Epidermal melanocyte (primary cell): ENCODE results near the gene IGF2.

ENCODE experiments used
- DNase-seq: peaks from one replicate; pipeline ENCODE4 v3.0.0; 2011; ENCODE audit warnings: low spot score; ENCODE audit not compliant: insufficient read length

IGF2 gene

DNA sequence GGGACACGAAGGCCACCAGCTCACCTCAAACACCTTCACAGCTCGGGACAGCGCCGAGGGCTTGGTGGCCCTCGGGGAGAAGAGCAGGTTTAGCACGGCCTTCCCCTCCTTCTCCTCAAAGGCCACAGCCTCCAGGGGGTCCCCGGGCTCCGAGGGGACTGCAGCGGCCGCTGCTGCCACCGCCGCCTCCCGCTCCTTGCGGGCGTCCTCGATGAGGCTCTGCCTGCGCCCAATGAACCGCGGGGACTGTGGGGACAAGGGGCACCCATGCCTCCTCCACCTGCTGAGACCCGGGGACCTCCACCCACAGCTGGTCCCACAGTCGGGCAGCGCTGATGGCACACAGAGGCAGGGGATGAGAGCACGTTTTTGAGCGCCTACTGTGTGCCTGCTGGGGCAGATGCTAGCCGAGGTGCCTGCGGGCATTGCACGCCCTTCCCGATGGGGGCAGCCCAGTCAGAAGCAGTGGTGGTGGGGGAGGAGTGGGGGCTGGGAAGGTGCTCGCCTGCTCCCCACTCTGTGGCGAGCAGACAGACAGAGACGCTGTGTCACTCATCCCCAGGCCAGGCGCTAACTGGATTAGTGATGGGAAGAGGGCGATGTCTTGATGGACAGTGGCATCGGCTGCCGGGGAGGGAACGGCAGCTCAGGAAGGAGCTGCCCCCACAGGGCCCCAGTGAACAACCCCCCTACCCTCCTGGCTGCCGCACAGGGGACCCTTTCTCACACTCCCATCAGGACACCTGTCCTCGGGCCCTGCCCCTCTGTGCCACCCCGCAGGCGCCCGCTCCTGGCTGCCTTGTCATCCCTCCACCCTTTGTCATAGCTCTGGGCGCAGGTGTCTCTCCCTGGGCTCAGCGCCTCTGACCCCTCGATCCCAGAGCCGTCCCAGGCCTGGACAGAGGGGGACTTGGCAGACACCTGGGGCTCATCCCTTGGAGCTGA, 30.7 kb upstream of the IGF2 start:
- no peak for DNase-seq

DNA sequence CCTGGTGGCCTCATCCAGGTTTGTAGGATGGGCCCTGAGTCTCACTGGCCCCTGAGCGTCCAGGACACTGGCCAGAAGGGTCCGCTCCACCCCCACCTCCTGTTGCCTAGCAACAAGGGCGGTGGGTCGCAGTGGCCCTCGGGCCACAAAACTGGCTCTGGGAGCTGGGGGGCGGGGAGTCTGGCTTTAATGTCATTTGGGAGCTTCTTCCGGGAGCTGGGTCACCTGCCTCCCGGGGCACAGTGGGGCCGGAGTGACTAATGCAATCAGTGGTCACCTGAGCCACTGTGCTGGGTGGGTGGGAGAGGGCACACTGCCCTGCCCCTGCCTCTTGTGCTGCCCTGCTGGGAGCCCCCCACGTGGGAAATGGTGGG, 29.8 kb upstream of the IGF2 start:
- no peak for DNase-seq

DNA sequence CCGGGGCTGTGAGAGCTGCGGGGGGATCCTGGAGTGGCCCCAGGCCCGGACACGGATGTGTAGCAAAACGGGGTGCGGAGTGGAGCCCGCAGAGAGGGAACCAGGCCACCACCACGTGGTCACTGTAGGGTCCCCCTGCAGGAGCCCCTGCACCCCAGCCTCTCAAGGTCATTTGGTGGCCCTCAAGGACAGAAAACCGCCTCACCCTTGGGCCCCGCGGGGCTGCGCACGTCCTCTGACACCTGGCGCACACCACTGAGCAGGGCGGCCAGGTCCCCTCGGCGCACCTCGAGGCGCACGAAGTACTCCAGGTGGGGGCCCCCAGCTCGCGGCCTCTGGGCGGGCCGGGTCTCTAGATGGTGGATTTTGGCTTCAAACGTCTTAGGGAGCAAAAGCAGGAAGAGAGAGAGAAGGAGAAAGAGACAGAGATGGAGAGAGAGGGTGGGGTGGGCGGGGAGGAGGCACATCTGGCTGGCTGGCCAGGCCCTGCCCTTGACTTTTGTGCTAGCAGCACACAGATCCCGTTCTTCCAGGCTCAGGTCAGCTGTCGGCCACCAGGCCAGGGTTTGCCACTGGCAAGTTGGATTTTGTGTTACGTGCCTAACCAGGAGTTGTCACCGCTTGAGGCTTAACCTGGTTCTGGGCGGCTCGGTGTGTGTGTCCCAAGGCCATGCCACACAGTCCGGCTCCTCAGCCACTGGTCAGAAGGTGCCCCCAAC, 29.3 kb upstream of the IGF2 start:
- no peak for DNase-seq

DNA sequence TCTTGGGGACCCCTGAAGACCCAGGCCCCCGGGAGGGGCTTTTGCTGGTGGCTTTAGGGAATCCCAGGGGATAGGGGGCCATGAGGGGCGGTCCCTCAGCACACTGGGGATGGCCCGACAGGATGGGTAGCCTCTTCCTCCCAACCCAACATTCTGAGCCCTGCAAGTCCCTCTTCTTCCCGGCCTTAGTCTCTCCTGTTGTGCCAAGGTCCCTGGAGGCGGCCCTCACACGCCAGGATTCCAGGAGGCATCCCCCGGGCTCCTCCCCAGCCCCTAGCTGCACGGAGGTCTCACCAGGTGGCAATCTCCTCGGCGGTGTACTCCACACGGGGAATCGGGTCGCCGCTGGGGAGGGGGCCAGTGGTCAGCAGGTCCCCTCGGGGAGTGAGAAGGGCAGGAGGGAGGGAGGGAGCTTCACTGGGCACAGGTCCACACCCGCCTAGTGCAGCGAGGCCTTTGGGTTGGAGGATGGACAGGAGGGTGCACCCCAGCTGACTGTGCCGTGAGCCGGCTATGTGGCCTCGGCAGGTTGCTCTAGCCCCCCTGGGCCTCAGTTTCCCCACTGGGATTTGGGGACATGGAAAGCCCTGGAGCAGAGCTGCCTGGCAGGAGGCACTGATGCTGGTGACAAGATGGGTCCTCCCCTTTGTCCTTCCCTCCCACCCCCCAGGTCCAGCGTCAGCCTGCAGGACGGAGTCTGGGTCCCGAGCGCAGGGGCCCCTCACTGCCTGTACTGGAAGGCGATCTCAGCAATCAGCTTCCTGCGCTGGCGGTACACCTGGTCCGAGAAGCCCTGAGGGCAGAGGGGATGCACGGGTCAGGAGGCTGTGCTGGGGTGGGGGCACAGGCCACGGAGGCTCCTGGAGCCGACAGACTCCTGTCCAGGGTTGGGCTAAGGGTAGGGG, 28.2 kb upstream of the IGF2 start:
- DNase-seq: no peak

DNA sequence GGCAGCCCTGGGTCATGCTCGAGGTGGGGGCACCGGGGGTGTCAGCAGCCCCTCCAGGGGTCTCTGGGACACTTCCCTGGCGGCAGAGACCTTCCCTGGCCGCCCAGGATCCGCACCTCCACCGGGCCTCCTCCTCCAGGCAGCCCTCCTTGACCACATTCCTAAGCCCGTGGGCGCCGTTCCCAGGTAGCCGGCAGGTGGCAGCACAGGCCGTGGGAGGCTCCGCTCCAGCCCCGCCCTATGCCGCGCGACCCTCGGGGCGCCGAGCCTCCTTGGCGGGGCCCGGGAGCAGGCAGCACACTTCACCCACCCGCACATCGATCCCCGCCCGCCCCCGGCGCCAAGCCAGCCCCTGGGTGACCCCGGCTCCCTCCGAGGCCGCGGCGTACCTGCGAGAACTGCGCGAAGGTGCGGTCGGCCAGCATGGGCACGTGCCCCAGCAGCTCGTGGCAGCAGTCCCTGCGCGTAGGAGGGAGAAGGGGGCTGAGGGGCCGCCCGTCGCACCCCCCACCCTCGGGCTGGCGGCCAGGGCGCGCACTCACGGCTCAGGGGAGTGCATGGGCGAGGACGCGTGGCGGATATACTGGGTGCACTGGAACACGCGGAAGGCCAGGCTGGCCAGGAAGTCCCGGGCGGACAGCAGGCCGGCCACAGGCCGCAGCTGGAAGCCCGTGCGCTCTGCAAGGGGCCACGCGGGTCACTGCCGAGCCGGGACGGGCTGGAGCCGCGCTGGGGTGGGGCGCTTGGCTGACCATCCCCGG, 27.1 kb upstream of the IGF2 start:
- no peak for DNase-seq

DNA sequence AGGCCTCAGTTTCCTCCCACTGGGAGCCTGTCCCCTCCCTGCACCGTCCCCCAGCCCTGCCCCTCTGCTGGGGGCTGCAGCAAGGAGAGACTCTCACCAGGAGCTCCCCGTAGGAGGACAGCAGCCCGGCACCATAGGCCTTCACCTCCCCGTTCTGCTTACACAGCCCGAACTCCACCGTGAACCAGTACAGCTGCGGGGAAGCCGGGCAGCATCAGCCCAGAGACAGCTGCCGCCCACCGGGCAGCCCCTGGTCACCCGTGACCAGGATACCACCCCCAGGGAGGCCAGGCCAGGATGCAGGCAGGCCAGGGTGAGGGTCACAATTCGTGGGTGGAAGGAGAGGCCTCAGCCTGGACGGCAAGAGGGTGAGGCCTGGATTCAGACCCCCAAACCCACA, 26.4 kb upstream of the IGF2 start:
- DNase-seq: no peak

DNA sequence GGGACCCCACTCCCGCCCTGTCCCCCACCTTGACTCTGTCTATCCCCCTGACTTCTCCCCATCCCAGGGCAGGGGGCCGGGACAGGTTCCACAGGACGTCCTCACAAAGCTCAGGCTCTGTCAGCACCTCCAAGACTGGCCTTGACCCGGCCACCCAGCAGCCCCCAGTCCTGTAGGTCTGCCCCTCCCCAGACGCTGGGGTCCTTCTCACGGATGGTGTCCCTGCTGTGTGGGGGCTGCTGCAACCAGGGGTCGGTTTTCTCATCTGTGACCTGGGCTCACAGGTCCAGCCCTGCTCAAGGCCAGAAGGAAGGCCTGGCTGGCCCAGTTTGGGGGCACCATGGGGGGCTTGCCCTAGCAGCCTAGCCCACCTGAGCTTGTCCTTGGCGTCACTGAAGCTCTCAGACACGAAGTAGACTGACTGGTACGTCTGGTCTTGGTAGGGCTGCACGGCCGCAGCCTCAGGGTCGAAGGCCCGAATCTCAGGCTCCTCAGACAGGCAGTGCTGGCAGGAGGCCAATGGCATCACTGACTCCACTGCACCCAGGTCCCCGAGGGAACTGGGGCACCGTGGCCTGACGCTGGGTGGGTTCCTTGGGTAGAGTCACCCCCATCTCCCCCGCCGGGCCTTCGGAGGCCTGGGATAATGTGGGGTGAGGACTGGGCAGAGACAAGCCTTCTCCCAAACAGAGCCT, 25.8 kb upstream of the IGF2 start:
- DNase-seq: no peak

DNA sequence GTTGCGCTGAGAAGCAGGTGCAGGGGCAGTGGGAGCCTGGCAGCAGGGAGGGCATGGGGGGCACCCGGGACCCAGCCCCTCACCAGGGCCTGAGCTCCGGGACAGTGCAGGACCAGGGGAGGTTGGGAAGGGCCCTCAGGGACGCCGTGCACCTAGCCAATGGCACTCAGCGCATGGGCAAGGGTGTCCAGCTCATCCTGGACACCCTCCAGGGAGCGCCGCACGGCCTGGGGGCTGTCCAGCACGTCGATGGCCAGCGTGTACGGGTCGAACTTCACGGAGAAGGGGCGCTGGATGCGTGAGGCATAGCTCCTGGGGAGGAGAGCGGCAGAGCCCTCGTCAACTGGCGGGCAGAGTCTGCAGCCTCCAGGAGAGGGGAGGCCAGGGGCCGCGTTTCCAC, 24.9 kb upstream of the IGF2 start:
- DNase-seq: no peak

DNA sequence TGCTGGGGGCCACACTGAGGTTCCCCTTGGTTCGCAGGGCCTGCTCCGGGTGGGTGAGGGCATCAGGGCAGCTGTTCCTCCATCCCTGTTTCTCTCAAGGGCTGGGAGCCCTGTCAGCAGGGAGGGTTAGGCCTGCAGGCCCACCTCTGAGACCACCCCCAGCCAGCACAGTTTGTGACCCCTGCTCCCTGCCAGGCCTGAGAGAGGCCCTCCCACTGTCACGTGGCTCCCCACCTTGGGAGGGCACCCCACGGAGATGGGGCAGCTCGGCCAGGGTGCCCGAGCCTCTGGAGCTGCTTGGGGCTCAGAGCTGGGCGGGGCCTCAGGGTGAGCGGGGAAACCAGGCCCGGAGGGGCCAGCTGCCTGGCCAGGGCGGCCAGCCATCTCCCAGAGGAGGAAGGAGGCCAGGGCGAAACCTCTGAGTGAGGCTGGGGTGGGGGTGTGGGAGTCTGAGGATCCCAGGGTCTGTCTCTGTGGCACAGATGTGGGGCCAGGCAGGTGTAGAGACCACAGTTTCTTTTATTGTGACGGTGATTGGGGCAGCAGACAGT, 24.3 kb upstream of the IGF2 start:
- DNase-seq: no peak

DNA sequence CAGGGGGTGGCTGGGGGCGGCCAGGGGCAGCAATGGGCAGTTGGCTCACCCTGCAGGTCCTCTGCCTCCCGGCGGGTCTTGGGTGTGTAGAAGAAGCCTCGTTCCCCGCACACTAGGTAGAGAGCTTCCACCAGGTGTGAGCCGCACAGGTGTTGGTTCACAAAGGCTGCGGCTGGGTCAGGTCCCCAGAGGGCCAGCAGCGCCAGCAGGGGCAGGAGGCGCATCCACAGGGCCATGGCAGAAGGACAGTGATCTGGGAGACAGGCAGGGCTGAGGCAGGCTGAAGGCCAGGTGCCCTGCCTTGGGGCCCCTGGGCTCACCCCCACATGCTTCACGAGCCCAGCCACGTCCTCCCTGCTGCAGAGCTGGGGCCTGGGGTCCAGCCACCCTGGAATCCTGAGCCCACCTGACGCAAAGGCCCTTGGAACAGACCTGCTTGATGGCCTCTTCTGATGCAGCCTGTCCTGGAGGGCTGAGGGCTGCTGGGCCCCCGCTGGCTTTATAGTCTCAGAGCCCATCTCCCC, 21.6 kb upstream of the IGF2 start, which contains the start of gene INS:
Gene INS, minus strand, starts transcription at position 474 of the 524 bp plus-strand sequence. Its CDS starts 238 bp downstream, at position 236.
- no peak for DNase-seq

DNA sequence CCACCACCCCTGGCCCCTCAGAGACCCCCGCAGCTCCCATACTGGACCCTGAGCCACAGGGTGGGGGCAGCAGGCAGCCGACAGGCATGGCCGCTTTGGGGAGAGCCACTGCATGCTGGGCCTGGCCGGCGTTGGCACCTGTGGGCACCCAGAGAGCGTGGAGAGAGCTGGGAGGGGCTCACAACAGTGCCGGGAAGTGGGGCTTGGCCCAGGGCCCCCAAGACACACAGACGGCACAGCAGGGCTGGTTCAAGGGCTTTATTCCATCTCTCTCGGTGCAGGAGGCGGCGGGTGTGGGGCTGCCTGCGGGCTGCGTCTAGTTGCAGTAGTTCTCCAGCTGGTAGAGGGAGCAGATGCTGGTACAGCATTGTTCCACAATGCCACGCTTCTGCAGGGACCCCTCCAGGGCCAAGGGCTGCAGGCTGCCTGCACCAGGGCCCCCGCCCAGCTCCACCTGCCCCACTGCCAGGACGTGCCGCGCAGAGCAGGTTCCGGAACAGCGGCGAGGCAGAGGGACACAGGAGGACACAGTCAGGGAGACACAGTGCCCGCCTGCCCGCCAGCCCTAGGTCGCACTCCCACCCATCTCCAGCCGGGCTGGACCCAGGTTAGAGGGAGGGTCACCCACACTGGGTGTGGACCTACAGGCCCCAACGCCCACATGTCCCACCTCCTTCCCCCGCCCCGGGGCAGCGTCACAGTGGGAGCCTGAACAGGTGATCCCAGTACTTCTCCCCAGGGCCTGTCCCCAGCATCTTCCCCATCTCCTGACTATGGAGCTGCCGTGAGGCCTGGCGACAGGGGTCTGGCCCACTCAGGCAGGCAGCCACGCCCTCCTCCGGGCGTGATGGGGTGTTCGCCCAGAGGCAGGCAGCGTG, 20.6 kb upstream of the IGF2 start:
- DNase-seq: no peak

DNA sequence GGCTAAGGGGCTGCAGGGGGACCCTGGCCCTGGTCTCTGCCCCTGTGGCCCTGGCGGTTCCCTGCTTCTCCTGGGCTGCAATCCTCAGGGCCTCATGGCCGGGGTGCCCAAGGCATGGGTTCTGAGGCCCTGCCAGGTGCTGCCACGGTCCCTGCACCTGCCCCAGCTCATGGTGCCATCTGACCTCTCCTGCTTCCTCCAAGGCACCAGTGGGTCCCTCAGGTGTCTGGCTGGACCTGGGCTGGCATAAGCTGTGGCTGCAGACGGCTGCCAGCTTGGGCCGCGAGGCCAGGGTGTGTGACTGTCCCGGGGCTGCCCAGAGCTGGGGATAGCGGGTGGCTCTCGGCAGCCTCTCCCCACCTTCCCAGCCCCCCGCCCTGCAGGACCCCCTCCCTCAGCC, 19.8 kb upstream of the IGF2 start:
- no peak for DNase-seq

DNA sequence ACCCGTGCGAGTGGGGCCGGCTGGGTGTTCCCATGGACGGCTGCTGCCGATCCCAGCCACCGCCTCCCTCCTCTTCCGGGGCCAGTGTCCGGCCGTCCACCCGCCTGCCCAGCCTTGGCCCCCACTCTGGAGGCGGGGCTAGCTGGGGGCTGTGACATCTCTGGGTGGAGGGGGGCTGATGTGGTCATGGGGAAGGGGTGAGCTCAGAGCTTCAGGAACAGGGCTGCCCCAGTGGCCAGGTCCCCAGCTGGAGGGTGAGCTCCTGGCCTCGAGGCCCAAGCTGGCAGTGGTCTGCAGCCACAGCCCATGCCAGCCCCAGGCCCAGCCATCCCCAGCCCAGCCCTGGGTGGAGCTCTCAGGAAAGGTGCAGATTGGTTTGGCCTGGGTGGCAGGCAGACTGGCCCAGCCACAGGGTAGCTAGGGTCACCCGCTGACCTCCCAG, 19.1 kb upstream of the IGF2 start:
- no peak for DNase-seq

DNA sequence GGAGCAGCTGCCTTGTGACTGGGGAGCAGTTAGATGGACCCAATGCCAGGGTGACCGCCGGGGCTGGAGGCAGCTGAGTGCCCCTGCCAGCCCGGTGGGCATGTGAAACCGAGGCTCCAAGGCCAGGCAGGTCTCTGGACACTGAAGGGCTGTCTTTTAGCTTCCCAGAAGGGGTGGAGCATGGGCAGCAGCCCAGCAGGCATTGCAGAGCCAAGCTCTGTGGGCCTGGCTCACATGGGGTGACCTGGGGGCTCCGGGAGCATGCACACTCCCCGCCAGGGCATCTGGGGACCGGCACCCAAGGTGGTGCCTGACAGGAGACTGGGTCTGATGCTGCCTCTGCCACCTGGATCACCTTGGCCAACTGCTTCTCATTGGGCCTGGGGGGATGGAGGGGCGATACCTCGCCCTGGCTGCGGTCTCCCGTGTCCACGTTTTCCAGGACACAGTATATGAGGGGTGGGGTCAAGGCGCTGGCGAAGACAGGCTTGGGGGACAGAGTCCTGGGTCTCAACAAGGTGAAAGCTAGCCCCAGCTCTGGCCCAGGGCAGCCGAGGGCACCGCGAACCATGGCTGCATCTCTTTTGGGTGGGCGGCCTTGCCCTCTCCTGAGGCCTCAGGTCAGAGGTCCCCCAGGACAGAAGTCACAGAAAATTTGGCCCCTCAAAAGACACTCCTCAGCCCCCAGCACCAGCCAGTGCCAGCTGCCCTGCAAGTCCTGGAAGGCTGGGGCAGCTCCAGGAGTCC, 18.3 kb upstream of the IGF2 start:
- no peak for DNase-seq

DNA sequence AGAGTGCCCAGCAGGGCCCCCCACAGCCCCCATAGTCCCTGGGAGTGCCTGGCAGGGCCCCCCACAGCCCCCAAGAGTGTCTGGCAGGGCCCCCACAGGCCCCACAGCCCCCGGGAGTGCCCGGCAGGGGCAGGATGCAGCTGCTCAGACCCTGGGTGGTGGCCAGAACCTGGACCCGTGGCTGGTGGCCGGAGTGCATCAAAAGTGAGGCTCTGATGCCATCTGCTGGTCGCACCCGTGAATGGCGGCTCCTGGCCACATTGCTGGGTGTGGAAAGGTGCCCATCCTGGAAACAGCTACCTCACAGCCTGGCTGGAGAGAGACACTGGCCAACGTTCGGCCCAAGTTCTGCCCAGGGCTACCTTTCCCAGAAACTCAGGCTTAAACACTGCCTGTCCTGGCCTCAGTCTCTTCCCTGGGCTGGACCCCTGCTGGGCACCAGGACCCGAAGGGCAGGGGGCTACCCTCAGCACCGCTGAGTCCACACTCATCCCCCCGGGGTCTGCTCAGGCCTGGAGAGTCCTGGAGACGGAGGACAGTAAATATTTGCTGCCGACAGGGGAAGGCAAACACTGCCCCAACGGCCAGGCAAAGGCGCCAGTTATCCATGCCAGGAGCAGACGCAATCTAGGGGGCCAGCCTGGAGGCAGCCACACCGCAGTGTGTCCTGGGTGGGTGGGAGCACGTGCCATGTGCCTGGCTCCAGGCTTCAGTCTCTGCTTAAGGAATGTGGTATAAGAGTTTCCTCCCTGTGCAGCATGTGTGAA, 17.4 kb upstream of the IGF2 start:
- DNase-seq: no peak

DNA sequence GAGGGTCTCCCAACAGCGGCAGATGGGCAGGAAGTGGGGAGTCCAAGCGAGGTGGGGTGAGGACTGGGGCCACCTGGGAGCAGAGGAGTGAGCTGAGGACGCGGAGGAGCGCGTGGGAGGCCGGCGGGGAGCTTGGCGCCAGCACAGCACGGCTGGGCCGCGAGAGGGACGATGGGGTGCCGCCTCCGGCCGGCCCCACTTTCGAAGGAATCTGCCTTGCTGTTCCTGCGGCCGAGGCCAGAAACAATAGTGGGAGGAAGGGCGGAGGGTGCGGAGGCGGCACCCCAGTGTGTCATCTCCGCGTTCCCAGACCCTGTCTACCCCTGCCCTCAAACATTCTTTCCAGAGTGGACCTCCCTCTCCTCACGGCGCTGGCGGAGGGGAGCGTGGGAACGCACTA, 16.3 kb upstream of the IGF2 start:
- DNase-seq: no peak

DNA sequence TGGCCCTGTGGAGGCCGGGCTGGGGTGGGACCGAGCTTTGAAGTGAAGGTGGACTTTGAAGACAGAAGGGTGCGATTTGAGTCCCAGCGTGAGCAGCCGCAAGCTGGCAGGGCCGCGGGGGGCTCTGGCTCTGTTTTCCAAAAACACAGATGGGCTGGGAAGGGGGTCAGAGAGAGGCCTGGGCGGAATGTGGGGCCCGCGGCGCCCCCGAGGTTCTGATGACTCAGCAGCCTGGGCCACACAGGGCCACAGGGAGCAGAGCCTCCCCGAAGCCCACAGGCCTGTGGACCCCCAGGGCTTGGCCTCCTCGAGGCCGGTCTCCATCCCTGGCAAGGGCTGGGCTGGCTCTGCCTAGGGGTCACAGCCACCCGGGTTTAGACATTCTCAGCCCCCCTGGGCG, 15.7 kb upstream of the IGF2 start:
- no peak for DNase-seq
